Stimulated activated effector memory CD8-positive, alpha-beta T cell treated with anti-CD3 and anti-CD28 coated beads, Interleukin-12 subunit alpha, Interleukin-12 subunit beta, amount 100 ng/mL, for 72 hours (primary cell): Measurements from ENCODE around the gene MTG2.

Source experiments
- ATAC-seq: fragments of 150-1000 bp; cut with Tn5 transposase; 2 replicates; pipeline ENCODE4 v1.10.0; 2021
- DNase-seq, 2 donors: peaks; one replicate each; pipeline ENCODE4 v3.0.0; 2021 to 2022; ENCODE audit warnings: low spot score in 2 of 2
- H3K27ac Mint-ChIP-seq: one replicate; pipeline ENCODE4 v1.8.0; 2022; ENCODE audit warnings: mild to moderate bottlenecking, mixed read lengths
- H3K36me3 Mint-ChIP-seq: one replicate; pipeline ENCODE4 v1.8.0; 2022; ENCODE audit warnings: mild to moderate bottlenecking, mixed read lengths
- H3K4me1 Mint-ChIP-seq: one replicate; pipeline ENCODE4 v1.8.0; 2022; ENCODE audit warnings: mixed read lengths
- H3K4me3 Mint-ChIP-seq: one replicate; pipeline ENCODE4 v1.8.0; 2022; ENCODE audit warnings: mild to moderate bottlenecking, mixed read lengths
- H3K9me3 Mint-ChIP-seq: one replicate; pipeline ENCODE4 v1.8.0; 2022; ENCODE audit warnings: mixed read lengths

Gene MTG2

GRCh38 chr20:62232770-62233645 is 50.2 kb downstream of the MTG2 start:
- H3K4me3 Mint-ChIP-seq, result no peak overlapping the region
- ATAC-seq, result no peak
- DNase-seq, result no peak
- H3K36me3 Mint-ChIP-seq, result no peaks in the 10 kb centered on the region
- no peak overlapping the region for H3K27ac Mint-ChIP-seq
- no peaks in the 10 kb centered on the region for H3K9me3 Mint-ChIP-seq
- peaks cover 6% of the 10 kb centered on the region for H3K4me1 Mint-ChIP-seq

DNA sequence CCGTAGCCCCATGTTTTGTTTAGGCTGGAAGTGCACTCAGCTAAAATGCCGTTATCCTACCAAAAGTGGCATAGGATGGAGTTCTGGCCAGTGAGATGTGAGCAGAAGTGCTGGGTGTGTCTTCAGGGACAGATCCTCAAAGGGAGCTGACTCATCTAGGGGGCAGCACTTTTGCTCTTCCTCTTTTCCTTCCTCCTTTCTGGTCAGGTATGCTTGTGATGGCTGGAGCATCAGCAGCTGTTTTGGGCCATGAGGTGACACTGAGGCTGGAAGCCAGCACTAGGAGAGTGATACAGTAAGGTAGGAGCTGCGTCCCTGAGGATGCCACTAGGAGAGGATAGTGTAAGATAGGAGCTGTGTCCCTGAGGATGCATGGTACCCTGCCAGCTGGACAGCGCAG is 50.9 kb downstream of the MTG2 start:
- no peak for ATAC-seq
- DNase-seq, result no peak

GRCh38 chr20:62234339-62234738 is 51.5 kb downstream of the MTG2 start:
- no peaks in the 10 kb centered on the region for H3K9me3 Mint-ChIP-seq
- no peak overlapping the region for H3K4me3 Mint-ChIP-seq
- H3K36me3 Mint-ChIP-seq, result no peaks in the 10 kb centered on the region

More for the DNA sequence above, 50.9 kb downstream of the MTG2 start:
- no peak overlapping the region for H3K27ac Mint-ChIP-seq
- H3K36me3 Mint-ChIP-seq, result no peaks in the 10 kb centered on the region
- H3K9me3 Mint-ChIP-seq, result no peaks in the 10 kb centered on the region
- peaks cover 8% of the 10 kb centered on the region for H3K4me1 Mint-ChIP-seq
- no peak overlapping the region for H3K4me3 Mint-ChIP-seq

DNA sequence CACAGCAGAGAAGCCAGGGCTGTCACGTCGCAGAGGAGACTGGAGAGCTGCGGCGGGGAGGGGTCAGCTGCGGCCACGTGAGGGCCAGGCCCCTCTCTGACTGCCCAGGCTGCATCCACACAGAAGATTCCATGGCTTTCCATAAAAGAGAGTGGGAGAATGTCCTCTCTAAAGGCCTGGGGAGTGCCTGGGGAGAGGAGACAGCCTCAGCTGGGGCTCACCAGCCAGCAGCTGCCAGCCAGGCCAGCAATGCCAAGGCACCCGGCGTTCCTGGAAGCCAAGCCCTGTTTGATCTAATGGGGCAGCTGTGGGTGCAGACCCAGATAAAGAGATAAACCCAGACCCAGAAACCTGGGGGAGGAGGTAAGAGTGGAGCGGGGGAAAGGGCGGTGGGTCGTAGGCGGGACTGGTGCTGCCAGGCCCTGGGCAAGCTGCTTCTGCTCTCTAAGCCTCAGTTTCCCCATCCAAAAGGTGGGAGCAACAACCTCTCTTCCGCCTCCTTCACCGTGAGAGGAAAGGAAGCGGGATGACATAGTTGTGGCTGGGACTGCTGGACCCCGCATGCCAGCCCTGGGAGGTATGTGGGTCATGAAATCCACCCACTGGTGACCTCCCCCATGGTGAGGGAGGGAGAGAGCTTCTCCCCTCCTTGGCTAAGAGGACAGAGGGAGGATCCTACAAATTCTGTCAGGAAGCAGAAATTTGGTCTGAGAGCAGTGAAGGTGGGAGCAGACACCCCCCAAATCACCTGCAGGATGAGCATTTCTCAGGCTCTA is 52.4 kb downstream of the MTG2 start:
- no peak for ATAC-seq

More at GRCh38 chr20:62234339-62234738, 51.5 kb downstream of the MTG2 start:
- peaks cover 8% of the 10 kb centered on the region for H3K4me1 Mint-ChIP-seq
- ATAC-seq, result no peak
- DNase-seq, result no peak
- no peak overlapping the region for H3K27ac Mint-ChIP-seq

GRCh38 chr20:62235777-62236157 is 52.9 kb downstream of the MTG2 start:
- Mint-ChIP-seq H3K27ac (no peak overlapping the region), H3K4me3 (no peak overlapping the region), H3K36me3 (no peaks in the 10 kb centered on the region), H3K9me3 (no peaks in the 10 kb centered on the region), H3K4me1 (peaks cover 14% of the 10 kb centered on the region)
- no peak for DNase-seq
- ATAC-seq, result no peak

More for the DNA sequence above, 52.4 kb downstream of the MTG2 start:
- no peaks in the 10 kb centered on the region for H3K9me3 Mint-ChIP-seq
- DNase-seq, result no peak
- peaks cover 11% of the 10 kb centered on the region for H3K4me1 Mint-ChIP-seq
- no peaks in the 10 kb centered on the region for H3K36me3 Mint-ChIP-seq
- no peak overlapping the region for H3K27ac Mint-ChIP-seq
- H3K4me3 Mint-ChIP-seq, result no peak overlapping the region

DNA sequence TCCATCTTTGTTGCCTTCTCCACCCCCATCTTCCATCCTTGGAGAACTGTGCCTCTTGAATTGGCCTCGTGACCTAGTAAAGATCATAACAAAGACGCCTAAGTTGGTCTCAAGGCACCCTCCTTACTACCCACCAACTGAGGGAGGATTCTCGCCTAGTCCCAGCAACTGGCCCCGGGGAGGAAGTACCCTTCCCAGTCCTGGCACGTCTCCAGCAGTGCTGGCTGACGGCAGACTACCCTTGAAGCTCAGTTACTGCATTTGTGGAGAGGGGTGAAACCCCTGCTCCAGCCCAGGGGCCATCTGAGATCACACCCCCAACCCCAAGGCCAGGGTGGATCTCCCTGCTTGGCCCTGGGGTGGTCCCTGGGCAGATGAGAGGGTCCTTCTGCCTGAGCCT is 53.4 kb downstream of the MTG2 start:
- DNase-seq (no peak), ATAC-seq (no peak)
- Mint-ChIP-seq H3K4me3 (no peak overlapping the region), H3K4me1 (peaks cover 15% of the 10 kb centered on the region), H3K36me3 (no peaks in the 10 kb centered on the region), H3K27ac (peak overlapping the region; percentile 4), H3K9me3 (no peaks in the 10 kb centered on the region)

DNA sequence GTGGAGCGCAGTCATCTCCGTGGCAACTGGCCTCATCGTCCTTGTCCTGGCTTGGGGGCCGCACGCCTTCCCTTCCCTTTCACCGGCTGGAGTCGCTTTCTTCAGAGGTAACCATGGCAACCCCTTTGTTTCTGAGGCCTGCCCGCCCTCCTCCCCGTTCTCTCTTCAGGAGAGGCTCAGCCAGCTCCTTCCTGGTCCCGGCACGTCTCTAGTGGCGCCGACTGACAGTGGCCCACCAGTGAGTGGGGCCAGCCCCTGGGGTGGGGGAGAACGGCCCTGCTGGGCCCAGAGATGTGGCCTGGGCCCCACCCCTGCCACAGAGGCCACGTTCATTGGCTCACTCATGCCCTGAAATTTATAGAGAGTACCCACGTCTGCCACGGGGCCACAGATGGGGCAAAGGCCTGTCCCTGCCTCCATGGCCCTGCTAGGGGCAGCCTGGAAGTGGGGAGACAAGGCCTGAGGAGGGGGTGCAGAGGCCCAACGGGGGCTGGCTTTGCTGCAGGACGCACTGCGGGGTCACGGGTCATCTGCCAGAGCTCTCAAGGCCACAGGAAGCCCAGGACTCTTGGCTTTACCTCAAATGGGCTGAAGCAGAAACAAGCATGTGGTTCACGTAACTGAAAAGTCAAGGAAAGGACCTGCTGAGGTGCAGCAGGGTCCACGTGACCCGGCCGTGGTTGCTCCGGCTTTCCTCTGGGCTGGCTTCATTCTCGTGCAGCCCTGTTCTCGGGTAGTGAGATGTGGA is 54.1 kb downstream of the MTG2 start:
- DNase-seq (no peak), ATAC-seq (no peak)
- H3K4me1 Mint-ChIP-seq, result peaks cover 23% of the 10 kb centered on the region
- no peaks in the 10 kb centered on the region for H3K9me3 Mint-ChIP-seq
- no peak overlapping the region for H3K4me3 Mint-ChIP-seq
- H3K36me3 Mint-ChIP-seq, result peaks cover 2% of the 10 kb centered on the region
- H3K27ac Mint-ChIP-seq, result peak overlapping the region; percentile 4

DNA sequence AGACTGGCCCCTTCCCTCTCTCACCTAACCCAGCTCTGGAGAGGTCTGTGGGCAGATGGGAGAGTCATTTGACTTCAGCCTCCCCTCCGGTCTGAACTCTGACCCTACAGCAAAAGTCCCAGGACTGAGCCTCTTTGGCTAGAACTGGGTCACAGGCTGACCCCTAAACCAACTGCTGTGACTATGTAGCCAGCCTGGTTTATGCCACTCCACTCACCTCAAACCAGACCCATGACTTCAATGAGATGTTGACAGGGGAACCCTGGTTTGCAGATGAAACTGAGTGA is 54.6 kb downstream of the MTG2 start:
- ATAC-seq (no peak), DNase-seq (no peak)
- peak overlapping the region; percentile 73 for H3K4me3 Mint-ChIP-seq
- H3K9me3 Mint-ChIP-seq, result no peaks in the 10 kb centered on the region
- peaks cover 7% of the 10 kb centered on the region for H3K36me3 Mint-ChIP-seq
- H3K4me1 Mint-ChIP-seq, result peaks cover 25% of the 10 kb centered on the region
- H3K27ac Mint-ChIP-seq, result peak overlapping the region; percentile 91

DNA sequence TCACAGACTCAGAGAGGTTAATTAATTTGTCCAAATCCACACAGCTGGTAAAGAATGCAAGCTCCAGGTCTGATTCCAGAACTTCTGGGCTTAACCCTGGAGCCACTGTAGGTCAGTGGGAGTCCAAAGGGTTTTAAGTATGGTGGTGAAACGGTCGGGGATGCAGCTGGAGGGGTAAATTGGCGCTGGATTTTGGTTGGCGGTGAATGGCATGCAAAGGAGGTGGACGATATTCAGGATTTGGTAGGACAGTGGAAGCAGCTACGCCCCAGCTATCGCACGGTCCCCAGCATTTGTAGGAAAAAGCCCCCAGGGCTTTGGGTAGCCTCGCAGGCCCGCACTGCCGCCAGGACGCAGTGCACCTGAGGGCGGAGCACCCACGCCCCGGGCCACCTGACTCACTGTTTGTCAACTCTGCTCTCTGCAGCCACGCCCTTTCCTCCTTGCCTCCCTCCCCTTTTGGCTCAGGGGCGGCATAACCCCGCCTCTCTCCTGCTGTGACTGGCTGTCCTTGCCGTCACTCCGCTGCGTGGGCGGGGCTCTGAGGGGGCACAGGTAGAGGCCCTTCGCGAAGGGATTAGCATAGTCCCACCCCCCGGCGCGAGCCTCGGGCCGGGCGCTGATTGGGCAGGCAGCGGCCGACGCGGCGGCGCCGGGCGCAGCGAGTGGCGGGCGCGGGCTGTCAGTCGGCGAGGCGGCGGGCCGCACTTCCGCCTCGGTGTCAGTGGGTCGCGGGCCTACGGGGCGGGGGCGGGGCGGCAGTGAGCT is 55.2 kb downstream of the MTG2 start, which contains the start of gene OSBPL2:
Gene OSBPL2 (plus strand): TSS at position 721 of the 768 bp plus-strand sequence. CDS start 17,664 bp downstream, outside the sequence.
- ATAC-seq (peak; percentile 98), DNase-seq (peak; percentile 100)
- no peaks in the 10 kb centered on the region for H3K9me3 Mint-ChIP-seq
- peaks cover 7% of the 10 kb centered on the region for H3K36me3 Mint-ChIP-seq
- H3K4me1 Mint-ChIP-seq, result peaks cover 30% of the 10 kb centered on the region
- peak within 1 kb of the TSS; percentile 73 for H3K4me3 Mint-ChIP-seq
- peak within 1 kb of the TSS; percentile 91 for H3K27ac Mint-ChIP-seq

GRCh38 chr20:62238569-62239277 is 55.9 kb downstream of the MTG2 start:
- no peaks in the 10 kb centered on the region for H3K9me3 Mint-ChIP-seq
- DNase-seq (peak in 1 of 2 donors; percentile 20), ATAC-seq (peak; percentile 0)
- H3K27ac Mint-ChIP-seq, result peak overlapping the region; percentile 91
- H3K4me1 Mint-ChIP-seq, result peaks cover 30% of the 10 kb centered on the region
- peak overlapping the region; percentile 73 for H3K4me3 Mint-ChIP-seq
- H3K36me3 Mint-ChIP-seq, result peaks cover 7% of the 10 kb centered on the region

DNA sequence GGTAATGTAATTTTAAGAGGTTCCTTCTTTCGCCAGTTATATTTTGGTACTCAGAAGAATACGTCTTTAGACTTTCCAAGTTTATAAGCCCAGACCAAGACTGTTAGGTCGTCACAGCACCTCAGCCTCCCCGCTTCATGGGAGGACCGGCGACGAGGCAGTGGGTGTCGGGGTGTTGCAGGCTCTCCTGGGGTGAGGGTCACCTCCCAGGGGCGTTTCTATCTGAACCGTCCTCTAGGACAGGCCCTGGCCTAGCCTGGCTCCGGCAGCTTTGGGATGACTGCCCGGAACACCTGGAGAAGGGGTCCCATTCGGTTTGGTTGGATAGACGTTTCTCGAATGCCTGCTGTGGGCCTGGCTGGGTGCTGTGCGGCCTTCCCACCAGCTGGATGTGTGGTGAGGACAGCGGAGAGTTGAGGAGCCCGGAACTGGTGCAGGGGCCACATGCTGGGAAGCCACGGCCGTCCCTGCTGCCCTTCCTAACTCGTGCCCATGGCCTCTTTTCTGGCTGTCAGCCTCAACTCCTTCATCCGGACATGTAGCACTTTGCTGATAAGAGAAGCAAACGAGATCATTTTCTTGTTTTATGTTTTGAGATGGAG is 56.6 kb downstream of the MTG2 start:
- no peak for ATAC-seq

DNA sequence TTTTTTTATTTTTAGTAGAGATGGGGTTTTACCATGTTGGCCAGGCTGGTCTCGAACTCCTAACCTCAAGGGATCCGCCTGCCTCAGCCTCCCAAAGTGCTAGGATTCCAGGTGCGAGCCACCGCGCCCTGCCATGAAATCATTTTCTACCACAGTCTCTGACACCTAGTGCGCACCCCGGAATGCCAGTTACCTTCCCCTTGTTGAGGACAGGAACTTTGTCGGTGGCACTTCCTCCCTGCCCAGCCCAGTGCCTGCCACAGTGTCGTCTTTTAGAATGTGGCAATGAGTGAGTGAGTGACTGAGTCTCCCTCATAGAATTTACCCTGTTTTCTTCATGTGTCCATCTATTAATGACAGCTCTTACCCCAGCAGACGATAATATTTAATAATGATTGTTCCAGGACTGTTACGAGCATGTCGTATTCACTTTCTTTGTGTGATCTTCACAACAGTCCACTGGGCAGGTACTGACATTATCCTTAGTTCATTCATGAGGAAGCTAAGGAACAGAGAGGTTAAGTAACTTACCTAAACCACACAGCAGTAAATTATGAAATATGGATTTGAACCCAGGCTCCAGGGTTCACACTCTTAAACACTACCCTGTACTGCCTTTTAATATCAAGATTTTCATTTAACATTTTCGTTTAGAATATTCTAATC is 57.3 kb downstream of the MTG2 start:
- Mint-ChIP-seq H3K4me3 (peak overlapping the region; percentile 73), H3K36me3 (peaks cover 7% of the 10 kb centered on the region), H3K9me3 (no peaks in the 10 kb centered on the region), H3K4me1 (peaks cover 39% of the 10 kb centered on the region), H3K27ac (peak overlapping the region; percentile 5)
- DNase-seq (no peak), ATAC-seq (no peak)

More for the DNA sequence above, 56.6 kb downstream of the MTG2 start:
- Mint-ChIP-seq H3K4me3 (peak overlapping the region; percentile 73), H3K27ac (peak overlapping the region; percentile 83), H3K9me3 (no peaks in the 10 kb centered on the region), H3K4me1 (peaks cover 35% of the 10 kb centered on the region), H3K36me3 (peaks cover 7% of the 10 kb centered on the region)
- no peak for DNase-seq

DNA sequence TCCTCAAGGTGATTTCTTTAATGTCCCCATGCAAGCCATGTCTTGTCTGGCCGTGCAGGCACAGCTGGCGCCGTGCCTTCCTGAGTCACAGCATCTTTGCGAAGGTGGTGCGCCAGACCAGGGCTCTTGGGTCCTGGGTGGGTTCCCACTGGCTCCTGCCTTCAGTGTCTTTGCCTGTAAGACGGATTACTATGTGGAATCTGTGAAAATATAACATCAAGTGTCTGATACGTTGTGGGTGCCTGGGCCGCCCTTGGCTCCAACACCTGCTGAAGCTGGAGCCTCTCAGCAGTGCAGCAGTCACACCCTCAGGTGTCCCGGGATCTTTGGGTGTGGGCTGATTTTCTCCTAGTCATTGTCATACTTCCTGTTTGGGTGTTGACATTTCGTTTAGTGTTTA is 58.7 kb downstream of the MTG2 start:
- no peak overlapping the region for H3K27ac Mint-ChIP-seq
- peaks cover 44% of the 10 kb centered on the region for H3K4me1 Mint-ChIP-seq
- no peaks in the 10 kb centered on the region for H3K9me3 Mint-ChIP-seq

More for the DNA sequence above, 58.7 kb downstream of the MTG2 start:
- DNase-seq, result no peak
- no peak overlapping the region for H3K4me3 Mint-ChIP-seq
- ATAC-seq, result no peak
- H3K36me3 Mint-ChIP-seq, result peaks cover 7% of the 10 kb centered on the region
